Upper lobe of left lung (tissue), 4 donors: ENCODE results near the gene FER.

Source experiments
- CTCF ChIP-seq, 6 experiments: fragments of 450-650 bp in 4 of 6; fragments of 200-600 bp in 2 of 6; sonication (generic) in 2 of 6; IDR thresholded peaks; one replicate each; pipeline ENCODE4 v1.5.1; 2016 to 2019; ENCODE audit warnings: antibody characterized with exemption in 6 of 6
- EP300 ChIP-seq, 4 donors: sonication (generic); formaldehyde crosslinking; IDR thresholded peaks; one replicate each; pipeline ENCODE4 v1.5.1; 2017; ENCODE audit warnings: antibody characterized with exemption in 4 of 4, control low read depth in 2 of 4
- POLR2A ChIP-seq, 4 donors: fragments of 450-650 bp; IDR thresholded peaks; one replicate each; pipeline ENCODE4 v1.5.1; 2016 to 2017; ENCODE audit warnings: antibody characterized with exemption in 4 of 4, mild to moderate bottlenecking in 2 of 4

GRCh38 chr5:109006129-109006528, 258.4 kb downstream of the FER start:
- TF ChIP-seq POLR2A (IDR thresholded peaks at IDR 0.05), result no peak
- TF ChIP-seq EP300 (IDR thresholded peaks at IDR 0.05), result no peak
- no peak for TF ChIP-seq CTCF (IDR thresholded peaks at IDR 0.05)
